Measurements from ENCODE around the gene VIPR1.

The VIPR1 gene

DNA sequence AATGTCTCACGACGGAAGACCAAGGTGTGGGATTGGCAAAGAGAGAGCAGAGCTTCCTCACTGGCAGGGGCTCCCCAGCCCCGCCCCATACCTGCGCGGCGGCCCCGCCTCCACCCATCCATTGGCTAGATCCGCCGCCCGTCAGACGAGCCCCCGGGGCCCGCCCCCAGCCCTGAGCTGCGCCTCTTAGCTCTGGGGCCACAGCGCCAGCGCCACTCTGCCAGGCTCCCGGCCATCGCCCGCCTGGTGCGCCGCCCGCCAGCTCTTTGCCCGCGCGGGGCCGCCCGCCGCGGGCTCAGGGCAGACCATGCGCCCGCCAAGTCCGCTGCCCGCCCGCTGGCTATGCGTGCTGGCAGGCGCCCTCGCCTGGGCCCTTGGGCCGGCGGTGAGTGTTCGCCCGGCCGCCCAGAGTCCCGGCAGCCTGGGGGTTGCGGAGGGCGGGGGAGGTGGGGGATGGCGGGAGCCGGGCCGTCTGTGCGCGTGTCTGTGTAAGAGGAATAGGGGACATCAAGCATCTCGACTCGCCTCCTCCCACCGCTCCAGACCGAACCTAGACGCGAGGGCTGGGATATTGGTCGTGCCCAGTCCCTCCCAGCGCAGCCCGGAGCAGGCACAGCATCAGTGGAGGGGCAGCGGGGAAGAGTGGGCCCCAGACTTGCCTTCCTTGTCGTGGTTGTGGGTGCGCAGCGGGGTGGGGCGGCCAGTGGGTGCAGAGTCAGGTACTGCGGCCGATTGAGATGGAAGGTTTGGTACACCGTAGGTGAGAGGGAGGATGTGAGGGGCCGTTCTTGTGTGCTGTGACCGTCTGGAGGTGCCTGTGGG, at the start of gene VIPR1:
VIPR1 (plus strand) TSS at position 215 of the 822 bp plus-strand sequence; CDS start at position 308, 93 bp downstream.
- peak; percentile 75 to 79 for DNase-seq (ENCODE audit: low read depth in 2 of 2, low spot score in 1 of 2)

GRCh38 chr3:42456211-42456610, 46.2 kb upstream of the VIPR1 start:
- no peak for DNase-seq (ENCODE audit: low read depth in 2 of 2, low spot score in 1 of 2)

DNA sequence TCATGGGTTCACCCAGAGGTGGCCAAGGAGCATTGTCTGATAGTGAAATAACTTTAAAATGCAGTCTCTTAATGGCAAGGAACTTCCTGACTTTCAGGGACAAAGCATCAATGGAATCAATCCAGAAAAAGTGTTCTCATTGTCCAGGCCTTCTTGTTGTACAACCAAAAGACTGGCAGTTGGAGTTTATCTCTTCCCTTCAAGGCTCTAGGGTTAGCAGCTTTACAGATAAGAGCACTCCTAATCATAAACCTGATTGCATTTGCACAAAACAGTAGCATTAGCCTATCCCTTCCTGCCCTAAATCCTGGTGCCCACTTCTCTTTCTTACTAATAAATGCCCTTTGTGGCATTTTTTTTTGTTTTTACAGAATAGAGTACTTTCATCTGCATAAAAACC, 43.3 kb upstream of the VIPR1 start:
- no peak for DNase-seq (ENCODE audit: low read depth in 2 of 2, low spot score in 1 of 2)

DNA sequence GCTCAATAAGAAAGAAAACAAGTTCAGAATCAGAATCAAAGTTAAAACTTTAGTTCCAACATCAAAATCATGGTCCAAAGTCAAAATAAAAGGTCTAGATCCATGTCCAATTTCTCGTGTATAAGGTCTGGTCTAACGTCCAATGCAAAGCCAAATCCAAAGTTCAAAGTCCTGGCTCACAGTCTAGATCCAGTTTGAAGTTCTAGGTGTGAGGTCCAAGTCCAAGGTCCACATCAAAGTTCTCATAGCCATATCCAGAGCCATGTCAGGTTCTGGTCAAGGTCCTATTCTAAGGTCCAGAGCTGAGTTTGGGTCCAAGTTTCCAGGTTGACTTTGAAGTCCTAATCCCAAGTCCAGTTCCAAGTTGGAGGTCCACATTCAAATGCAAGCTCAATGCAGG, 40.7 kb upstream of the VIPR1 start:
- DNase-seq (ENCODE audit: low read depth in 2 of 2, low spot score in 1 of 2) = no peak

- no peak for DNase-seq (ENCODE audit: low read depth in 2 of 2, low spot score in 1 of 2)
Observed at GRCh38 chr3:42463093-42463492, 39.4 kb upstream of the VIPR1 start.

- DNase-seq (ENCODE audit: low read depth in 2 of 2, low spot score in 1 of 2) = no peak
Observed at GRCh38 chr3:42468111-42468510, 34.3 kb upstream of the VIPR1 start.

DNA sequence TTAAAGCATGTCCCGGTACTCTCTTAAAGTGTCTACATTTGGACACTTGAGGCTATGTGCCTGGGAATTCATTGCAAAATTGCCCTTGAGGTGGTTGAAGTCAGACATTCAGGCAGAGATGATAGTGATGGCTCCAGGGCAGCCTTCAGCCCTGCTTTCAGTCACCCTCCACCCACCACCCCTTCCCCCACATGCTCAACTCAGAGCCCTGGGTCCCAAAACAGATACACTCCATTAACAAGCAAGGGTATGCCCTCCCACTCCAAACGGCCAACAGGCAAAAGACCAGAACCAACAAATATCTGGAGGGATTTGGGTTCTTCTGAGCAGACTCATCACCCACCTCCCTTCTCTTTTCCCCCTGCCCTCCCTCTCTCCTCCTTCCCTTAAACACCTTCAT, 29.9 kb upstream of the VIPR1 start:
- no peak for DNase-seq (ENCODE audit: low read depth in 2 of 2, low spot score in 1 of 2)

DNA sequence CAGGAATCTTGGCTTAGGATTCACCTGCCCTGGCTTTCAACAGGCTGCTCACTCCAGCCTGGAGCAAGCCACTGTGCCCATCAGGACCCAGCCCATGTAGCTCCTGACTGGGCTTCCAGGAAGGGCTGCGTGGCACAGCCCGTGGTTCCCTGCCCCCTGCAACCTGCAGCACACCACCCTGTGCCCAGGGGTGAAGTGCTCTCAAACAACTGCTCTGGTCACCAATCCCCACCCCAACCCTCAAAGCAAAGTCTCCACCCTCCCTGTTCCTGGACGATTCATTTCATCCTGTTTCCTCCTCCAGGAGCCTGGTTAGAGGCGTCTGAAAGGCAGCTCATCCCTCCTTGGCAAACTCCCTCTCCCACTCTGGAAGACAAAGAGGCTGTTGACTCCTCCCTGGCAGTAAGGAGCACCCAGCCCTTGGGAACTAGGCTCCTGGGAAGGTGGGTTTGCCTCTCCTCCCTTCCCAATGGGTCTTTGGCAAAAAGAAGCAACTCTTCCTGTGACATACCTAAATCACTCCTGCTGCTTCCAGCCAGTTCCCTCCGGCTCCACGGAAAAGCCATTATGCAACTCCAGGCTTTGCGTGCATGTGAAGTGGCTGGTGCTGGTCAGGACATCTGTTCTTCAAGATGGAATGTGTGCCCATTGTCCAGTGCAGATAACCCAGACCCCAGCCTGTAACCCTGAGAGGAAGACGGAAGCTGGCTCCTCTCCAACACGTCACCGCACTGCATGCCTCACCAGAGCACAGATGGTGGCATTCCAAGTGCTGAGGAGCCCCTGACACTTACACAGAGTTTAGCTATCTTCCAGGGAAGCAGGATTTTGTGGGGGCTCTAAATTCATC, 29.1 kb upstream of the VIPR1 start:
- DNase-seq (ENCODE audit: low read depth in 2 of 2, low spot score in 1 of 2) = no peak

- DNase-seq (ENCODE audit: low read depth in 2 of 2, low spot score in 1 of 2) = no peak
Observed at GRCh38 chr3:42476225-42477125, 26.0 kb upstream of the VIPR1 start.

DNA sequence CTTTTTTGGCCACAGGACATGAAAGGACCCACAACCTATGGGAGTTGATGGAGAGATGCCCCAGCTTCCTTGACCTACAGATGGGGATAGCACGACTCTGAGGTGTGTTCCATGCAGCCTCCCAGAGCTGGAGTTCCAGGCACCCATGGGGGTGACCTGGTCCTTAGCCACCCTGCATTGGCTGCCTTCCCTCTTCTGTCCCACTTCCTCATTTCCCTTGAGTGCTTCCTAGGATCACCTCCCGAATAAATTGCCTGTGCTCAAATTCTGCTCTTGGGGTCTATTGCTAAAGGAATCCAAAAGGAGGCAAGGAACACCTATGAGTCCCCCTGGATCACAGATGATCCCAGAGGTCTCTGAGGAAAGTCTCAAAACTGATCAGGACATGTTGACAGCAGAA, 24.7 kb upstream of the VIPR1 start:
- DNase-seq (ENCODE audit: low read depth in 2 of 2, low spot score in 1 of 2) = no peak

DNA sequence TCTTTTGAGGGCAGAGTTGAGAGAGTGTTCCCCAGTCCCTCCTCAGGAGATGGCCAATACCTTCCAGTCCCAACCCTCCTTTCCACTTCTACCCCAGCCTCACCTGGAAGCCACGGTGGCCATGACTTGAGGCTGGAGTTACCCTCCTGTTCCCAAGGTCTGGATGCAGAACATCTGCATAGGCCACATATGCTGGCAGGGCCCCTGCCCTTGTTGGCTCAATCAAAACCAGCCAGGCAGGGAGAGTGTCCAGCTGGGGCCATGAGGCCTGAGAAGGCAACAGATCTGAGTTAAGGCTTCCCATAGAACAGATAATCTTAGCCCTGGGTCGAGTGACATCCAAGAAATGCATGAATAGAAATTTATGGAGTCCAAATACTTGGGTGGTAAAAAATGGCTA, 23.6 kb upstream of the VIPR1 start:
- DNase-seq (ENCODE audit: low read depth in 2 of 2, low spot score in 1 of 2) = no peak

DNA sequence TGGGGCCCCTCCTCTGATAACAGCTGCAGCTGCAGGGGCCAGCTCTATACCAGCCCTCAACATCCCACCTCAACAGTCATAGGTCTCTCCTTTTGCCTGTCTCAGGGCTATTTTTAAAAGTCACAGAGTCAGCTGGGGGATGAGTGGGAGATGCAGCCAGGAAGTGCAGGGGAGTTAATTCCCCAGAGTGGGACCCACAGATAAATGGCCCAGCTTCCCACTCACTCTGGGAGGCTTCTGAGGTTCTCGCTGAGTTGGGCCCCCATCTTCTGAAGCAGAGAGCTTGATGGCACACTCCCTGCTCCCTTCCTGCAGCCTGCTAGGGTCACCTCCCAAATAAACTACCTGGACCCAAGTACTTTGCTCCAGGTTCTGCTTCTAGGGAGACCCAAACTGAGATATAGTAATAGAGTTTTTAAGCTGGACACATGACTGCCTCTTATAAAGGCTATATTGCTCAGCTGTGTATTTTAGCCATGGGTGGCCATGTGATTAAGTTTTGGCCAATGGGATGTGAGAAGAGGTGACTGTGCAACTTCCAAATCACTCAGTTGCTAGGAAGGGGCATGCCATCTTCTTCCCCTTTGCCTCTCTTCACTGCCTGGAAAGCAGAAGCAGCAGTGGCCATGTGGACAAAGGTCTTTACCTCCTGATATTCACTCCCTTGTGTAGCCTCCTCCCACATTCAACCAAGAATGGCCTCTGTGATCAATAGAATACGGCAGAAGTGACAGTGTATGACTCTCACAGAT, 15.5 kb upstream of the VIPR1 start:
- DNase-seq (ENCODE audit: low read depth in 2 of 2, low spot score in 1 of 2) = no peak

DNA sequence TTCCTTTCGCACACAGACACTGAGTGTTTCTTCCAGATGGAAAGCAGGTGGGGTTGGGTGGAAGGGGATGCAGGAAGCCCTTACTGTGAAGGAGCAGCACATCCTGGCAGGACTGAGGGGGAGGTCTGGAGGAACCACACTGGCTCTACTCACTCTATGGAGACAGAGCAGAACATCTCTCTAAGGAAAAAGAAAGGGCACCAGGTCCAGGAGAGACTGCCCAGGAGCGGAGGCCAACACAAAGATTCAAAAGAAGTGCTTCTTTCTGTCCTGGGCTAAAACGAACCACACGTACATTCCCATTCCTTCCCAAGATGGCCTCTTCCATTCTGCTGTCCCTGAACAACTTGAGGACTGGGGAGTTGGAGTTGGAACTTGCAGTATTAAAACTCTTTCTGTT, 13.8 kb upstream of the VIPR1 start:
- no peak for DNase-seq (ENCODE audit: low read depth in 2 of 2, low spot score in 1 of 2)

GRCh38 chr3:42489116-42489936, 13.1 kb upstream of the VIPR1 start:
- no peak for DNase-seq (ENCODE audit: low read depth in 2 of 2, low spot score in 1 of 2)

DNA sequence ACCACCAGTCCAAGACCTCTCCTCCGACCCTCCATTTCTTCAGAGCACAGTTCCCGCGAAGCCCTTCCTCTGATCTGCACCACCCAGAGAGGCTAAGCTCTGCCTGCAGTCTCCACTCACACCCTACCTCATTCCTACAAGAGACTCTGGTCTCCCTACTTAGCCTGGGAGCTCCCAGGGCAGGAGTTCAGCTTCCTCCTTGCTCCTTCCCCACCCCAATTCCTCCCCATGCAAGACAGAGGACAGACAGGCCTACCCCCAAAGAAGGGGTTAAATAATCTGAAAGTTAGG, 12.6 kb upstream of the VIPR1 start:
- DNase-seq (ENCODE audit: low read depth in 2 of 2, low spot score in 1 of 2) = no peak

- DNase-seq (ENCODE audit: low read depth in 2 of 2, low spot score in 1 of 2) = no peak
Observed at GRCh38 chr3:42490243-42490642, 12.2 kb upstream of the VIPR1 start.

DNA sequence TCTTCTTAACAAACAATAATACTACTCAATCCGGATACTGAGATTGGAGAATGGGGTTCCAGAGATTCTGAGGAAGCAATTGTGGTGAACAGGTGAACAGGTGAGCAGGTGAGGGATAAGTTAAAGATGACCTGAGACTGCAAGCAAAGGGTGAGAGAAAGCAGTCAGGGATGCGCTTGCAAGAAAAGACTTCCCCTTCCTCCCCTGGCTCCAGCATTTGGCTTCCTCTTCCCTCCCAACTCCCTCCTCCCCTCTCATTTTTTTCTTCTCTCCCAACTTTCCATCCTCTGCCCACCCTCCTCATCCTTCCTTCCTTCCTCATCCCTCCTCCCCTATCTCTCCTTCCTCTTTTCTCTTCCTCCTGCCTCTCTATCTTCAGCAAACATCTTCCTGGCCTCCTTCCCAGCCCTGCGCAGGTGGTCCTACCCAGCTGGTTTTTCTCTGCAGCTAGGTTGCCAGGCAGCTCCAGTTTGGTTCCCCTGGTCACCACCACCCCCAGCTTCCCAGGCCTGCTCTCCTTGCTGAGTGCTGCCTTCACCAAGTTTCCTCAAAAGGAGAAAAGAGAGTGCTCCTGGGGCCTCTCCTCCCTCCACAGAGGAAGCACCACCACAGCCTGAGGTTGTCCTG, 10.4 kb upstream of the VIPR1 start:
- DNase-seq (ENCODE audit: low read depth in 2 of 2, low spot score in 1 of 2) = no peak

- DNase-seq (ENCODE audit: low read depth in 2 of 2, low spot score in 1 of 2) = no peak
Observed at GRCh38 chr3:42492508-42493080, 9.8 kb upstream of the VIPR1 start.

DNA sequence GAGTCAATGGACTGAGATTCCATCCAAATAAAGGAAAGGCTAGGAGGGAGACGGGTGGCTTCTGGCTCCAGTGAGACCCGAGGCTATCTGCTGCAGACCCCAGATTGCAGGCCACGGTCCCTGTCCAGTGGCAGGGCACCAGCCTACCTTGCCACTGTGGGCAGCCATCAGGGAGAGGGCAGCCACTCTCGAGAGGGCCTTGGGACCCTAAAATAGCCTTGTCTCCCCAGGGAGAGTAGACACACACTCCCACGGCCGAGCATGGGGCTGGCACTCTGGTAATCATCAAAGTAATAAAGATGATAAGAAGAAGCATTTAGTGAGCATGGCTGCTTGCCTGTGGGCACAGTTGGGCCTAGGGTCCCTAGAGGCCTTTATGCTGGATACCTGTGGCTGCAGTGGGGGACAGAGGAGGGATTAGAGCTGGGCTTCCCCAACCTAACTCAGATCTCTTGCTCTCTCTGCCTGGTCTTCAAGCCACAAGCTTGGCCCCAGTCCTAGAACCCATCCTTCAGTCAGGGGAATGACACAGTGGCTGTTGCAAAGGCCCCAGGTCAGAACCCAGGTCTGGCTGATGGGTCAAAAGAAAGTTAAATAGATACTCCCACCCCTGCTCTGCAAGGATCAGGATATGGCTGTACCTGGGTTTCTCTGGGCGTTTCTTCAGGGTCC, 9.2 kb upstream of the VIPR1 start:
- DNase-seq (ENCODE audit: low read depth in 2 of 2, low spot score in 1 of 2) = no peak

Data from stimulated activated CD8-positive, alpha-beta memory T cell treated with anti-CD3 and anti-CD28 coated beads, Interleukin-4, amount 100 ng/mL, for 4 hours (primary cell).